Natural killer cell (primary cell): Measurements from ENCODE around the gene IL19. TPM values are rescaled to one million over a fixed set of nuclear protein-coding genes. Genes with fewer than 3 reads are reported as not detected.

Experiments used
- ATAC-seq, 3 donors: fragments of 150-1000 bp in 2 of 3; fragments of 200-7000 bp in 1 of 3; cut with Tn5 transposase; 1 replicate in 1 of 3; 2 replicates in 2 of 3; pipeline ENCODE4 v1.10.0; 2021; ENCODE audit warnings: mild to moderate bottlenecking in 2 of 3, moderate library complexity in 2 of 3
- DNase-seq, 2 donors: peaks; one replicate each; pipeline versions ENCODE4 v3.0.0 to v3.0.0-alpha.2; 2013 to 2021; ENCODE audit warnings: mixed read lengths in 1 of 2
- H3K27ac ChIP-seq: one replicate; pipeline ENCODE4 v1.5.1; 2013; ENCODE audit warnings: mild to moderate bottlenecking, low read length
- H3K27me3 ChIP-seq: one replicate; pipeline ENCODE4 v1.6.1; 2013; ENCODE audit warnings: low read length; ENCODE audit not compliant: control insufficient read depth, insufficient read depth
- H3K36me3 ChIP-seq: one replicate; pipeline ENCODE4 v1.6.1; 2013; ENCODE audit warnings: low read length; ENCODE audit not compliant: control insufficient read depth, insufficient read depth
- H3K4me1 ChIP-seq: one replicate; pipeline ENCODE4 v1.6.1; 2013; ENCODE audit warnings: low read length; ENCODE audit not compliant: control insufficient read depth, insufficient read depth
- H3K4me3 ChIP-seq: one replicate; pipeline ENCODE4 v1.5.1; 2013; ENCODE audit warnings: low read length
- H3K9me3 ChIP-seq: one replicate; pipeline ENCODE4 v1.6.1; 2013; ENCODE audit warnings: low read length; ENCODE audit not compliant: control insufficient read depth, insufficient read depth
- H3K27ac Mint-ChIP-seq, 2 donors: one replicate each; pipeline ENCODE4 v1.8.0; 2022; ENCODE audit warnings: mild to moderate bottlenecking in 2 of 2, mixed read lengths in 2 of 2, moderate library complexity in 1 of 2
- H3K27me3 Mint-ChIP-seq, 2 donors: one replicate each; pipeline ENCODE4 v1.8.0; 2022; ENCODE audit warnings: low read depth in 2 of 2, mixed read lengths in 2 of 2
- H3K36me3 Mint-ChIP-seq: one replicate; pipeline ENCODE4 v1.8.0; 2022; ENCODE audit warnings: mixed read lengths
- H3K4me1 Mint-ChIP-seq, 2 donors: one replicate each; pipeline ENCODE4 v1.8.0; 2022; ENCODE audit warnings: mixed read lengths in 2 of 2
- H3K4me3 Mint-ChIP-seq: one replicate; pipeline ENCODE4 v1.8.0; 2022; ENCODE audit warnings: mild to moderate bottlenecking, moderate library complexity, mixed read lengths
- H3K9me3 Mint-ChIP-seq, 2 donors: one replicate each; pipeline ENCODE4 v1.8.0; 2022; ENCODE audit warnings: mixed read lengths in 2 of 2
- CTCF ChIP-seq: fragments of 200-600 bp; IDR thresholded peaks from one replicate; pipeline ENCODE4 v1.8.0; 2022; ENCODE audit warnings: antibody characterized with exemption
- WGBS: methylation state at CpG from one replicate; pipeline ENCODE4 v1.1.7; 2013; ENCODE audit warnings: missing lambda C conversion rate; ENCODE audit not compliant: insufficient coverage; 5-methylcytosine and 5-hydroxymethylcytosine counted together
- intact Hi-C: fragments of 100-400 bp; cut with micrococcal nuclease; formaldehyde crosslinking; loops from one replicate; pipeline ENCODE4 v1.14.2; 2022
- total RNA-seq, 4 donors: library from RNA; stranded (reverse); fragments of 120-200 nt in 1 of 4; gene quantifications; one replicate each; pipeline versions ENCODE4 v1.2.3 to v1.2.4, GENCODE V29; 2013 to 2022

IL19 gene
- total RNA-seq, 3 donors from 2014 or later (not counting 1 experiment from before 2014, with no cell fraction given): not detected

- H3K9me3 Mint-ChIP-seq: no peaks in the 10 kb centered on the region
- no peaks in the 10 kb centered on the region for H3K27me3 ChIP-seq
- peaks cover 54% of the 10 kb centered on the region for H3K4me1 ChIP-seq
- H3K9me3 ChIP-seq: no peaks in the 10 kb centered on the region
- 64% methylated on average over 3 of the region's 4 CpGs for whole genome bisulfite sequencing
- no peak for ATAC-seq
- H3K27me3 Mint-ChIP-seq: peaks cover 0 to 14% of the 10 kb centered on the region in 2 donors
- no peaks in the 10 kb centered on the region for H3K36me3 ChIP-seq
- H3K4me3 Mint-ChIP-seq: no peak overlapping the region
- no peak for DNase-seq
- no peak overlapping the region for H3K4me3 ChIP-seq
- TF ChIP-seq CTCF: no peak
- no peak overlapping the region for H3K27ac Mint-ChIP-seq
- H3K36me3 Mint-ChIP-seq: no peaks in the 10 kb centered on the region
- no peak overlapping the region for H3K27ac ChIP-seq
- intact Hi-C loops: no loop called here
- peaks cover 30 to 32% of the 10 kb centered on the region in 2 donors for H3K4me1 Mint-ChIP-seq
Observed at GRCh38 chr1:206831650-206832049, 61.1 kb downstream of the IL19 start.

DNA sequence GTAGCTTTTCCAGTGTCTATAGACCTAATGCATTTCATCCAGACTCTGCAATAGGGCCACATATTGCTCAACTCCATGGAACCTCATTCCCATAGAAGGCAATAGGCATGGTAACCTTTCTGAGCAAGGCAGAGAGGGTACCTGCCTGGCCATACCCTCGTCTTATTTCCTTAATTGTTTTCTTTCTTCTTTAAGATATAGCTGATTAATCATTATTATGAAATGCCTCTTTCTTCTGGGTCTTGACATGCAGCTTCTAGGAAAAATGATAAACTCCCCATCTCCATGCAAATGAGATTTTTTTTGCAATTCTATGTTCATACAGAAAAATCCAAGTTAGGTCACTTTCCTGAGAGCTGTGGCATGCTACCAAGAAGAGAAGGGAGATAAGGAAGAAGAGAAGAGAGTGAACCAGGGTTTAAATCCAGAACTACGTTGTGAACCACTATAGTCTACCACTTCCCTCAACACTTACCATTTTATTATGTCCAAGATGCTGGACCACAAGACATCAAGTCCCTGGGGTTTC, 61.8 kb downstream of the IL19 start:
- Histone ChIP-seq H3K4me3 (no peak overlapping the region), H3K4me1 (peaks cover 54% of the 10 kb centered on the region), H3K27ac (no peak overlapping the region), H3K36me3 (no peaks in the 10 kb centered on the region), H3K9me3 (no peaks in the 10 kb centered on the region), H3K27me3 (no peaks in the 10 kb centered on the region)
- H3K36me3 Mint-ChIP-seq: no peaks in the 10 kb centered on the region
- H3K4me1 Mint-ChIP-seq: peaks cover 29 to 30% of the 10 kb centered on the region in 2 donors
- no peak for TF ChIP-seq CTCF
- H3K4me3 Mint-ChIP-seq: no peak overlapping the region
- 10% methylated on average over 1 of the region's 2 CpGs for WGBS
- ATAC-seq: no peak
- H3K9me3 Mint-ChIP-seq: no peaks in the 10 kb centered on the region
- intact Hi-C loops: no loop called here
- DNase-seq: no peak
- no peak overlapping the region for H3K27ac Mint-ChIP-seq
- peaks cover 0 to 14% of the 10 kb centered on the region in 2 donors for H3K27me3 Mint-ChIP-seq

DNA sequence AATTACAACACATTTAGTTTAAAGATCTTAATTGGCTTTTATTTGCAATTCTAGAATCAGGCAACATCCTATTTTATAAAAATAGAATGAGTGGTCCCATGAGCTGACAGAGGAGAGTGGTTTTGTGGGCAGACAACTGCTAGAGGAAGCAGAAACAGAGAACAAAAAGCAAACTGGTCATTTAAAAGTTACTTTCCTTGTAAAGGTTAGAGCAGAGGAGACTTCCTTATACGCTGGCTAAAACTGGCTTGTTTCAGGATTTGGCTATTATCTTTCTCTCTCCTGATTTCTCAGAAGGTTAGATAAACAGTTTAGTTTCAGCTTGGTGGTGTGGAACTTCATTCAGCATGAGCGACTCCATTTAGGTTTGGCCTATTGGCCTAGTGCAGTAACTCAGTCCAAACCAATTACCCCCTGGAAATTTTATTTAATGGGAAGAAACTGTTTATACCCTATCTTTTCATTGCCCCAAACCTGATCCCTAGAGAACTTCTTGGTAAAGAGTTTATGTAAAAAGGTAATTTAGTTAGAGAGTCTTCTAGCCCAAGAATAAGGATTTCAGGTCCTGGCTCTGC, 62.6 kb downstream of the IL19 start:
- peaks cover 0 to 14% of the 10 kb centered on the region in 2 donors for H3K27me3 Mint-ChIP-seq
- Histone ChIP-seq H3K9me3 (no peaks in the 10 kb centered on the region), H3K27ac (no peak overlapping the region), H3K36me3 (no peaks in the 10 kb centered on the region), H3K27me3 (no peaks in the 10 kb centered on the region), H3K4me1 (peaks cover 52% of the 10 kb centered on the region), H3K4me3 (no peak overlapping the region)
- H3K4me3 Mint-ChIP-seq: no peak overlapping the region
- H3K36me3 Mint-ChIP-seq: no peaks in the 10 kb centered on the region
- no peak for DNase-seq
- H3K4me1 Mint-ChIP-seq: peaks cover 29 to 30% of the 10 kb centered on the region in 2 donors
- no peak for TF ChIP-seq CTCF
- no peak overlapping the region for H3K27ac Mint-ChIP-seq
- no peaks in the 10 kb centered on the region for H3K9me3 Mint-ChIP-seq
- intact Hi-C loops: no loop called here
- 50% methylated on average over 1 of the region's 2 CpGs for WGBS
- no peak for ATAC-seq

GRCh38 chr1:206833801-206834200, 63.2 kb downstream of the IL19 start:
- Mint-ChIP-seq H3K9me3 (no peaks in the 10 kb centered on the region), H3K27ac (no peak overlapping the region), H3K27me3 (peaks cover 0 to 14% of the 10 kb centered on the region in 2 donors), H3K4me3 (no peak overlapping the region), H3K36me3 (no peaks in the 10 kb centered on the region), H3K4me1 (peaks cover 28 to 30% of the 10 kb centered on the region in 2 donors)
- WGBS: 65% methylated on average over 2 of the region's 2 CpGs
- DNase-seq (no peak), ATAC-seq (no peak)
- TF ChIP-seq CTCF: no peak
- H3K9me3 ChIP-seq: no peaks in the 10 kb centered on the region
- intact Hi-C loops: no loop called here
- no peak overlapping the region for H3K4me3 ChIP-seq
- no peak overlapping the region for H3K27ac ChIP-seq
- peaks cover 48% of the 10 kb centered on the region for H3K4me1 ChIP-seq
- H3K27me3 ChIP-seq: no peaks in the 10 kb centered on the region
- no peaks in the 10 kb centered on the region for H3K36me3 ChIP-seq
